Neural progenitor cell (in vitro differentiated cells): ENCODE data around the gene IL37.

Source experiments
- CTCF ChIP-seq: fragments of 200-600 bp; sonication (generic); IDR thresholded peaks from 2 replicates; pipeline ENCODE4 v1.5.1; 2017; ENCODE audit warnings: antibody characterized with exemption, mild to moderate bottlenecking
- EZH2 ChIP-seq: fragments of 200-600 bp; sonication (generic); IDR thresholded peaks from 2 replicates; pipeline ENCODE4 v1.6.1; 2017; ENCODE audit warnings: antibody characterized with exemption, mild to moderate bottlenecking, moderate library complexity
- EZH2phosphoT487 ChIP-seq: fragments of 200-600 bp; sonication (generic); IDR thresholded peaks from 2 replicates; pipeline ENCODE4 v1.6.1; 2017; ENCODE audit warnings: antibody characterized with exemption

GRCh38 chr2:112919086-112919485, 8.1 kb downstream of the IL37 start:
- TF ChIP-seq CTCF, result no peak
- TF ChIP-seq EZH2phosphoT487, result no peak
- no peak for TF ChIP-seq EZH2
